ENCODE measurements around the gene SERINC3. TPM values are rescaled to one million over a fixed set of nuclear protein-coding genes. Genes with fewer than 3 reads are reported as not detected.
A peak's percentile ranks its signal among the peaks of the same experiment; 100 is the strongest.

Gene SERINC3
- total and polyA plus RNA-seq, 2 experiments from 2014 or later, result 80.0 to 128 TPM

GRCh38 chr20:44448753-44449546, 72.9 kb downstream of the SERINC3 start:
- Histone ChIP-seq H4K20me1 (ENCODE audit: insufficient read depth, poor library complexity, severe bottlenecking) (no peaks in the 10 kb centered on the region), H3K4me3 (no peak overlapping the region), H3K9me2 (replicated peaks; ENCODE audit: insufficient read depth) (no peaks in the 10 kb centered on the region), H3K79me2 (no peaks in the 10 kb centered on the region), H3K9me3 (ENCODE audit: low read depth) (no peaks in the 10 kb centered on the region), H2AFZ (no peak overlapping the region), H3K27ac (no peak overlapping the region), H3K27me3 (no peaks in the 10 kb centered on the region), H3K36me3 (replicated peaks; ENCODE audit: insufficient read depth, low read depth) (no peaks in the 10 kb centered on the region), H3K4me1 (ENCODE audit: insufficient read depth) (peaks cover 10% of the 10 kb centered on the region), H3K4me2 (no peak overlapping the region)
- TF ChIP-seq EZH2 (IDR thresholded peaks at IDR 0.05; ENCODE audit: borderline replicate concordance), result no peak
- peak; percentile 25 for TF ChIP-seq CTCF (IDR thresholded peaks at IDR 0.05; ENCODE audit: poor library complexity)
- no peak for TF ChIP-seq EZH2phosphoT487 (IDR thresholded peaks at IDR 0.05; ENCODE audit: low read depth, severe bottlenecking, unreplicated experiment)
- DNase-seq (ENCODE audit: low spot score), result no peak
- WGBS (ENCODE audit: low lambda C conversion rate, missing lambda C conversion rate), result 64% methylated on average over 9 of the region's 9 CpGs

- no peaks in the 10 kb centered on the region for H3K27me3 ChIP-seq
- no peak overlapping the region for H3K4me2 ChIP-seq
- 93% methylated on average over 3 of the region's 3 CpGs for WGBS (ENCODE audit: low lambda C conversion rate, missing lambda C conversion rate)
- no peak overlapping the region for H2AFZ ChIP-seq
- H3K27ac ChIP-seq, result peak overlapping the region; percentile 43
- DNase-seq (ENCODE audit: low spot score), result no peak
- H3K4me3 ChIP-seq, result no peak overlapping the region
- no peaks in the 10 kb centered on the region for H3K9me3 ChIP-seq (ENCODE audit: low read depth)
- no peaks in the 10 kb centered on the region for H3K9me2 ChIP-seq (replicated peaks; ENCODE audit: insufficient read depth)
- TF ChIP-seq EZH2phosphoT487 (IDR thresholded peaks at IDR 0.05; ENCODE audit: low read depth, severe bottlenecking, unreplicated experiment), result no peak
- no peak for TF ChIP-seq EZH2 (IDR thresholded peaks at IDR 0.05; ENCODE audit: borderline replicate concordance)
- TF ChIP-seq CTCF (IDR thresholded peaks at IDR 0.05; ENCODE audit: poor library complexity), result no peak
- no peaks in the 10 kb centered on the region for H4K20me1 ChIP-seq (ENCODE audit: insufficient read depth, poor library complexity, severe bottlenecking)
- H3K36me3 ChIP-seq (replicated peaks; ENCODE audit: insufficient read depth, low read depth), result no peaks in the 10 kb centered on the region
- peaks cover 18% of the 10 kb centered on the region for H3K4me1 ChIP-seq (ENCODE audit: insufficient read depth)
- no peaks in the 10 kb centered on the region for H3K79me2 ChIP-seq
Measured at GRCh38 chr20:44447827-44448419, 73.9 kb downstream of the SERINC3 start.

Small RNA genes within 50 kb of the gene (small RNA-seq; reads per million reads assigned to genes)
- gene RPL37AP1, result 0.37 reads per million, percentile 20 among the genes with 10 or more reads in this experiment

Other genes with a start within 250 kb of the SERINC3 start
- gene FITM2, start 210.9 kb downstream of the SERINC3 start, total RNA-seq, result 6.7 and 6.8 TPM in 2 replicates
- gene FITM2, start 210.9 kb downstream of the SERINC3 start, polyA plus RNA-seq, result 2.3 and 4.6 TPM in 2 replicates
- gene R3HDML, start 185.0 kb downstream of the SERINC3 start, total RNA-seq, result 0.23 TPM in 1 of 2 replicates, not detected in the other
- 0.21 TPM in 1 of 2 replicates, not detected in the other for gene R3HDML, start 185.0 kb downstream of the SERINC3 start, polyA plus RNA-seq
- gene HNF4A, start 166.4 kb downstream of the SERINC3 start, total RNA-seq, result 66.7 and 88.0 TPM in 2 replicates
- gene HNF4A, start 166.4 kb downstream of the SERINC3 start, polyA plus RNA-seq, result 27.9 and 38.2 TPM in 2 replicates
- 11.9 and 12.9 TPM in 2 replicates for gene TTPAL, start 46.2 kb downstream of the SERINC3 start, total RNA-seq
- 10.3 and 14.7 TPM in 2 replicates for gene TTPAL, start 46.2 kb downstream of the SERINC3 start, polyA plus RNA-seq
- 51.9 and 60.5 TPM in 2 replicates for gene PKIG, start 60.5 kb upstream of the SERINC3 start, total RNA-seq
- 46.8 and 47.6 TPM in 2 replicates for gene PKIG, start 60.5 kb upstream of the SERINC3 start, polyA plus RNA-seq
- gene ADA, start 129.6 kb upstream of the SERINC3 start, total RNA-seq, result 10.4 and 15.5 TPM in 2 replicates
- gene ADA, start 129.6 kb upstream of the SERINC3 start, polyA plus RNA-seq, result 13.5 and 18.5 TPM in 2 replicates
- 0.12 and 0.53 TPM in 2 replicates for gene CCN5, start 193.3 kb upstream of the SERINC3 start, total RNA-seq
- gene CCN5, start 193.3 kb upstream of the SERINC3 start, polyA plus RNA-seq, result 0.82 TPM in 1 of 2 replicates, not detected in the other
- 0.92 and 1.7 TPM in 2 replicates for gene KCNK15, start 223.8 kb upstream of the SERINC3 start, total RNA-seq
- 3.1 and 4.3 TPM in 2 replicates for gene KCNK15, start 223.8 kb upstream of the SERINC3 start, polyA plus RNA-seq